ENCODE measurements around the gene SPATA6L.

DNA sequence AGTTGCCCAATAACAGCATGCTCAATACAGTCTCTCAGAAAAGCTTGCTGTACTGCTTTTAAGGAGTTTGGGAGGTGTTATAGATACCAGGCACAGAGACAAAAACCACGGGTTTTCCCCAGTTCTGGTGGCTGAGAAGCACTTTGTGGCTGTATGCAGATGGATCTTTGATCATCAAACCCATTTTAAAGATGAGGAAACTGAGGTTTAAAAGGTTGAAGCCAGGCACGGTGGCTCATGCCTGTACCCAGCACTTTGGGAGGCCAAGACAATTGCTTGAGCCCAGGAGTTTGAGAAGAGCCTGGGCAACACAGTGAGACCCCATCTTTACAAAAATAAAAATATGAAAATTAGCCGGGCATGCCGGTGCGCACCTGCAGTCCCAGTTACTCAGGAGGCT lies 50.5 kb downstream of the SPATA6L start:
- TF ChIP-seq ZNF274 (IDR thresholded peaks at IDR 0.05; ENCODE audit: low read depth, low read length) (no peak), YY1 (IDR thresholded peaks at IDR 0.05; ENCODE audit: insufficient read depth, insufficient read length) (no peak), SUZ12 (IDR thresholded peaks at IDR 0.05; ENCODE audit: extremely low read depth, insufficient read depth, insufficient read length) (no peak)
